ENCODE measurements around the gene SNAP91.
"Not testable (repeated sequence)": the region's sequence is repeated elsewhere in the genome, so short reads cannot be mapped to it uniquely, and the experiment has no call there.

Gene SNAP91

GRCh38 chr6:83592770-83593394 is 116.0 kb downstream of the SNAP91 start:
- no peak overlapping the region for H3K27ac ChIP-seq
- H3K36me3 ChIP-seq, result no peaks in the 10 kb centered on the region
- no peak overlapping the region for H3K4me3 ChIP-seq (ENCODE audit: low read depth in 1 of 2, low read length in 1 of 2)
- TF ChIP-seq CTCF (IDR thresholded peaks at IDR 0.05), result no peak
- no peaks in the 10 kb centered on the region for H3K9me3 ChIP-seq
- no peaks in the 10 kb centered on the region for H3K4me1 ChIP-seq (ENCODE audit: control insufficient read depth in 1 of 2, insufficient read depth in 1 of 2, low read depth in 1 of 2, low read length in 1 of 2)
- no peaks in the 10 kb centered on the region for H3K27me3 ChIP-seq

- no peak for TF ChIP-seq CTCF (IDR thresholded peaks at IDR 0.05)
- Histone ChIP-seq H3K4me3 (ENCODE audit: low read depth in 1 of 2, low read length in 1 of 2) (no peak overlapping the region), H3K36me3 (no peaks in the 10 kb centered on the region), H3K4me1 (ENCODE audit: control insufficient read depth in 1 of 2, insufficient read depth in 1 of 2, low read depth in 1 of 2, low read length in 1 of 2) (no peaks in the 10 kb centered on the region), H3K9me3 (no peaks in the 10 kb centered on the region), H3K27ac (no peak overlapping the region), H3K27me3 (no peaks in the 10 kb centered on the region)
Observed at GRCh38 chr6:83590416-83590815, 118.5 kb downstream of the SNAP91 start.

- Histone ChIP-seq H3K4me1 (ENCODE audit: control insufficient read depth in 1 of 2, insufficient read depth in 1 of 2, low read depth in 1 of 2, low read length in 1 of 2) (no peaks in the 10 kb centered on the region), H3K9me3 (no peaks in the 10 kb centered on the region), H3K27me3 (no peaks in the 10 kb centered on the region), H3K27ac (no peak overlapping the region), H3K4me3 (ENCODE audit: low read depth in 1 of 2, low read length in 1 of 2) (no peak overlapping the region), H3K36me3 (no peaks in the 10 kb centered on the region)
- no peak for TF ChIP-seq CTCF (IDR thresholded peaks at IDR 0.05)
Observed at GRCh38 chr6:83589076-83589475, 119.8 kb downstream of the SNAP91 start.

- no peaks in the 10 kb centered on the region for H3K4me1 ChIP-seq (ENCODE audit: control insufficient read depth in 1 of 2, insufficient read depth in 1 of 2, low read depth in 1 of 2, low read length in 1 of 2)
- no peak for TF ChIP-seq CTCF (IDR thresholded peaks at IDR 0.05)
- H3K27me3 ChIP-seq, result no peaks in the 10 kb centered on the region
- no peak overlapping the region for H3K27ac ChIP-seq
- no peaks in the 10 kb centered on the region for H3K9me3 ChIP-seq
- H3K4me3 ChIP-seq (ENCODE audit: low read depth in 1 of 2, low read length in 1 of 2), result no peak overlapping the region
- H3K36me3 ChIP-seq, result no peaks in the 10 kb centered on the region
Observed at GRCh38 chr6:83578057-83578456, 130.8 kb downstream of the SNAP91 start.

- H3K9me3 ChIP-seq, result no peaks in the 10 kb centered on the region
- no peaks in the 10 kb centered on the region for H3K4me1 ChIP-seq (ENCODE audit: control insufficient read depth in 1 of 2, insufficient read depth in 1 of 2, low read depth in 1 of 2, low read length in 1 of 2)
- no peaks in the 10 kb centered on the region for H3K36me3 ChIP-seq
- TF ChIP-seq CTCF (IDR thresholded peaks at IDR 0.05), result no peak
- no peak overlapping the region for H3K4me3 ChIP-seq (ENCODE audit: low read depth in 1 of 2, low read length in 1 of 2)
- no peaks in the 10 kb centered on the region for H3K27me3 ChIP-seq
- no peak overlapping the region for H3K27ac ChIP-seq
Observed at GRCh38 chr6:83574783-83575182, 134.1 kb downstream of the SNAP91 start.

GRCh38 chr6:83571663-83572185 is 137.2 kb downstream of the SNAP91 start:
- H3K36me3 ChIP-seq; H3K27ac ChIP-seq; H3K4me1 ChIP-seq (ENCODE audit: control insufficient read depth in 1 of 2, insufficient read depth in 1 of 2, low read depth in 1 of 2, low read length in 1 of 2); H3K4me3 ChIP-seq (ENCODE audit: low read depth in 1 of 2, low read length in 1 of 2); H3K27me3 ChIP-seq; H3K9me3 ChIP-seq: not testable (repeated sequence)
